SK-N-SH treated with all-trans-retinoic acid at 6 μM for 48 hours (cell line): Measurements from ENCODE around the gene RASAL2.

ENCODE experiments used
- ATAC-seq: fragments of 200-7000 bp; cut with Tn5 transposase; 3 replicates; pipeline ENCODE4 v1.9.1; 2020; ENCODE audit warnings: mild to moderate bottlenecking, moderate library complexity
- ARNTL ChIP-seq: fragments of 450-650 bp; formaldehyde crosslinking; IDR thresholded peaks from 2 replicates; pipeline ENCODE4 v1.5.0; 2020; ENCODE audit warnings: low read depth, mild to moderate bottlenecking, moderate library complexity, borderline replicate concordance
- BACH2 ChIP-seq: fragments of 250-450 bp; sonication (Bioruptor Pico); IDR thresholded peaks from 2 replicates; pipeline ENCODE4 v1.9.0; 2021; ENCODE audit warnings: mild to moderate bottlenecking, borderline replicate concordance
- CSDC2 ChIP-seq: fragments of 250-450 bp; sonication (Bioruptor Pico); IDR thresholded peaks from 2 replicates; pipeline ENCODE4 v1.5.0; 2020; ENCODE audit warnings: mild to moderate bottlenecking, moderate library complexity
- ESRRG ChIP-seq: fragments of 250-450 bp; sonication (Bioruptor Pico); IDR thresholded peaks from 2 replicates; pipeline ENCODE4 v1.6.1; 2021; ENCODE audit warnings: mild to moderate bottlenecking
- GLIS3 ChIP-seq: fragments of 250-450 bp; sonication (Bioruptor Pico); IDR thresholded peaks from 2 replicates; pipeline ENCODE4 v1.5.0; 2020; ENCODE audit warnings: mild to moderate bottlenecking, moderate library complexity
- ISL1 ChIP-seq: fragments of 250-450 bp; sonication (Bioruptor Pico); IDR thresholded peaks from 2 replicates; pipeline ENCODE4 v2.1.2; 2022; ENCODE audit warnings: mild to moderate bottlenecking, moderate library complexity
- OSR1 ChIP-seq: fragments of 250-450 bp; sonication (Bioruptor Pico); IDR thresholded peaks from 2 replicates; pipeline ENCODE4 v1.8.0; 2022; ENCODE audit warnings: moderate library complexity, mild to moderate bottlenecking, inconsistent platforms
- PPARA ChIP-seq: fragments of 250-450 bp; sonication (Bioruptor Pico); IDR thresholded peaks from 2 replicates; pipeline ENCODE4 v1.5.0; 2020; ENCODE audit warnings: mild to moderate bottlenecking, borderline replicate concordance
- RARB ChIP-seq: fragments of 250-450 bp; sonication (Bioruptor Pico); IDR thresholded peaks from 2 replicates; pipeline ENCODE4 v1.8.0; 2021; ENCODE audit warnings: mild to moderate bottlenecking, moderate library complexity
- SNAI2 ChIP-seq: fragments of 250-450 bp; sonication (Bioruptor Pico); IDR thresholded peaks from 2 replicates; pipeline ENCODE4 v1.5.0; 2020; ENCODE audit warnings: mild to moderate bottlenecking, moderate library complexity
- TCF4 ChIP-seq: fragments of 250-450 bp; sonication (Bioruptor Pico); IDR thresholded peaks from 2 replicates; pipeline ENCODE4 v1.8.0; 2021; ENCODE audit warnings: mild to moderate bottlenecking, moderate library complexity, borderline replicate concordance
- TOX ChIP-seq: fragments of 250-450 bp; sonication (Bioruptor Pico); IDR thresholded peaks from 2 replicates; pipeline ENCODE4 v1.8.0; 2021; ENCODE audit warnings: mild to moderate bottlenecking, moderate library complexity, borderline replicate concordance
- ZC3H10 ChIP-seq: fragments of 250-450 bp; sonication (Bioruptor Pico); IDR thresholded peaks from 2 replicates; pipeline ENCODE4 v1.5.1; 2021; ENCODE audit warnings: mild to moderate bottlenecking, moderate library complexity
- ZFP3 ChIP-seq: fragments of 250-450 bp; sonication (Bioruptor Pico); IDR thresholded peaks from 2 replicates; pipeline ENCODE4 v1.5.0; 2020; ENCODE audit warnings: mild to moderate bottlenecking, moderate library complexity
- ZNF565 ChIP-seq: fragments of 450-650 bp; formaldehyde crosslinking; conservative IDR thresholded peaks from 2 replicates; pipeline ENCODE4 v1.5.0; 2020; ENCODE audit warnings: low read depth, mild to moderate bottlenecking, moderate library complexity
- ZNF70 ChIP-seq: fragments of 450-650 bp; formaldehyde crosslinking; IDR thresholded peaks from 2 replicates; pipeline ENCODE4 v1.5.0; 2020; ENCODE audit warnings: mild to moderate bottlenecking, moderate library complexity
- ZNF8 ChIP-seq: fragments of 450-650 bp; formaldehyde crosslinking; IDR thresholded peaks from 2 replicates; pipeline ENCODE4 v1.5.0; 2020; ENCODE audit warnings: mild to moderate bottlenecking, moderate library complexity
- TF ChIP-seq, protein P1 (sequence below): fragments of 250-450 bp; sonication (Bioruptor Pico); IDR thresholded peaks from 2 replicates; pipeline ENCODE4 v1.5.1; 2020; ENCODE audit warnings: low read depth, mild to moderate bottlenecking, moderate library complexity
- TF ChIP-seq, protein P2 (sequence below): fragments of 250-450 bp; sonication (Bioruptor Pico); IDR thresholded peaks from 2 replicates; pipeline ENCODE4 v1.8.0; 2021; ENCODE audit warnings: low read depth, mild to moderate bottlenecking, moderate library complexity, borderline replicate concordance
- TF ChIP-seq, protein P3 (sequence below): fragments of 250-450 bp; sonication (Bioruptor Pico); IDR thresholded peaks from 2 replicates; pipeline ENCODE4 v1.5.0; 2020; ENCODE audit warnings: mild to moderate bottlenecking, moderate library complexity
- TF ChIP-seq, protein P4 (sequence below): fragments of 250-450 bp; sonication (Bioruptor Pico); IDR thresholded peaks from 2 replicates; pipeline ENCODE4 v1.5.1; 2021; ENCODE audit warnings: mild to moderate bottlenecking, moderate library complexity
- TF ChIP-seq, protein P5 (sequence below): fragments of 250-450 bp; sonication (Bioruptor Pico); IDR thresholded peaks from 2 replicates; pipeline ENCODE4 v1.8.0; 2020; ENCODE audit warnings: mild to moderate bottlenecking, moderate library complexity, borderline replicate concordance

Gene RASAL2

GRCh38 chr1:178232949-178233348, 139.0 kb downstream of the RASAL2 start:
- ATAC-seq = no peak
- TF ChIP-seq TOX (CRISPR knock-in tag) (no peak), ZNF8 (no peak), ISL1 (CRISPR knock-in tag) (no peak), RARB (no peak), ZNF565 (no peak), ESRRG (CRISPR knock-in tag) (no peak), ZFP3 (CRISPR knock-in tag) (no peak), OSR1 (CRISPR knock-in tag) (no peak), CSDC2 (no peak)
- TF ChIP-seq, protein P1, sequence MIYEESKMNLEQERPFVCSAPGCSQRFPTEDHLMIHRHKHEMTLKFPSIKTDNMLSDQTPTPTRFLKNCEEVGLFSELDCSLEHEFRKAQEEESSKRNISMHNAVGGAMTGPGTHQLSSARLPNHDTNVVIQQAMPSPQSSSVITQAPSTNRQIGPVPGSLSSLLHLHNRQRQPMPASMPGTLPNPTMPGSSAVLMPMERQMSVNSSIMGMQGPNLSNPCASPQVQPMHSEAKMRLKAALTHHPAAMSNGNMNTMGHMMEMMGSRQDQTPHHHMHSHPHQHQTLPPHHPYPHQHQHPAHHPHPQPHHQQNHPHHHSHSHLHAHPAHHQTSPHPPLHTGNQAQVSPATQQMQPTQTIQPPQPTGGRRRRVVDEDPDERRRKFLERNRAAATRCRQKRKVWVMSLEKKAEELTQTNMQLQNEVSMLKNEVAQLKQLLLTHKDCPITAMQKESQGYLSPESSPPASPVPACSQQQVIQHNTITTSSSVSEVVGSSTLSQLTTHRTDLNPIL (CRISPR knock-in tag) = no peak
- TF ChIP-seq, protein P2, sequence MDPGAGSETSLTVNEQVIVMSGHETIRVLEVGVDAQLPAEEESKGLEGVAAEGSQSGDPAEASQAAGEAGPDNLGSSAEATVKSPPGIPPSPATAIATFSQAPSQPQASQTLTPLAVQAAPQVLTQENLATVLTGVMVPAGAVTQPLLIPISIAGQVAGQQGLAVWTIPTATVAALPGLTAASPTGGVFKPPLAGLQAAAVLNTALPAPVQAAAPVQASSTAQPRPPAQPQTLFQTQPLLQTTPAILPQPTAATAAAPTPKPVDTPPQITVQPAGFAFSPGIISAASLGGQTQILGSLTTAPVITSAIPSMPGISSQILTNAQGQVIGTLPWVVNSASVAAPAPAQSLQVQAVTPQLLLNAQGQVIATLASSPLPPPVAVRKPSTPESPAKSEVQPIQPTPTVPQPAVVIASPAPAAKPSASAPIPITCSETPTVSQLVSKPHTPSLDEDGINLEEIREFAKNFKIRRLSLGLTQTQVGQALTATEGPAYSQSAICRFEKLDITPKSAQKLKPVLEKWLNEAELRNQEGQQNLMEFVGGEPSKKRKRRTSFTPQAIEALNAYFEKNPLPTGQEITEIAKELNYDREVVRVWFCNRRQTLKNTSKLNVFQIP (CRISPR knock-in tag) = no peak

DNA sequence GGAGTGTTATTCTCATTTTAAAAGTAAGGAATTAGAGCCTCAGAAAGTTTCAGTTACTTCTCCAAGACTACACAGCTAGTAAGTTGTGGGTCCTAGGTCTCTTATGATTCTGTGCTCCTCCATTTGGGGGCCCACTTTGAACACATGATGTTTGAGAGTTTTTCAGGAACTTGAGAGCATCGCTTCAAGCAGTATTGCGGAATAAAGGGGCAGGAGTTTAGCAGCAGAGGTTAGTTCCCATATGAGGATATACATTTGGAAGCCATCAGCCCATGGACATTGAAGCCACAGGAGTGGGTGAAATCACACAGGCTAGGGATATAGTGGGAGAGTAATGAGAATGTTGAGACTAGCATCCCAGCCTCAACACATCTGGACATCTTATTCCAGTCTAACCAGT, 143.2 kb downstream of the RASAL2 start:
- TF ChIP-seq, protein P2 (CRISPR knock-in tag) = no peak
- no peak for TF ChIP-seq ZNF70 (CRISPR knock-in tag)
- no peak for TF ChIP-seq ARNTL (CRISPR knock-in tag)
- no peak for TF ChIP-seq TCF4 (CRISPR knock-in tag)
- TF ChIP-seq GLIS3 (CRISPR knock-in tag) = no peak
- TF ChIP-seq, protein P3, sequence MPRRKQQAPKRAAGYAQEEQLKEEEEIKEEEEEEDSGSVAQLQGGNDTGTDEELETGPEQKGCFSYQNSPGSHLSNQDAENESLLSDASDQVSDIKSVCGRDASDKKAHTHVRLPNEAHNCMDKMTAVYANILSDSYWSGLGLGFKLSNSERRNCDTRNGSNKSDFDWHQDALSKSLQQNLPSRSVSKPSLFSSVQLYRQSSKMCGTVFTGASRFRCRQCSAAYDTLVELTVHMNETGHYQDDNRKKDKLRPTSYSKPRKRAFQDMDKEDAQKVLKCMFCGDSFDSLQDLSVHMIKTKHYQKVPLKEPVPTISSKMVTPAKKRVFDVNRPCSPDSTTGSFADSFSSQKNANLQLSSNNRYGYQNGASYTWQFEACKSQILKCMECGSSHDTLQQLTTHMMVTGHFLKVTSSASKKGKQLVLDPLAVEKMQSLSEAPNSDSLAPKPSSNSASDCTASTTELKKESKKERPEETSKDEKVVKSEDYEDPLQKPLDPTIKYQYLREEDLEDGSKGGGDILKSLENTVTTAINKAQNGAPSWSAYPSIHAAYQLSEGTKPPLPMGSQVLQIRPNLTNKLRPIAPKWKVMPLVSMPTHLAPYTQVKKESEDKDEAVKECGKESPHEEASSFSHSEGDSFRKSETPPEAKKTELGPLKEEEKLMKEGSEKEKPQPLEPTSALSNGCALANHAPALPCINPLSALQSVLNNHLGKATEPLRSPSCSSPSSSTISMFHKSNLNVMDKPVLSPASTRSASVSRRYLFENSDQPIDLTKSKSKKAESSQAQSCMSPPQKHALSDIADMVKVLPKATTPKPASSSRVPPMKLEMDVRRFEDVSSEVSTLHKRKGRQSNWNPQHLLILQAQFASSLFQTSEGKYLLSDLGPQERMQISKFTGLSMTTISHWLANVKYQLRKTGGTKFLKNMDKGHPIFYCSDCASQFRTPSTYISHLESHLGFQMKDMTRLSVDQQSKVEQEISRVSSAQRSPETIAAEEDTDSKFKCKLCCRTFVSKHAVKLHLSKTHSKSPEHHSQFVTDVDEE = no peak
- no peak for TF ChIP-seq PPARA (CRISPR knock-in tag)
- TF ChIP-seq ESRRG (CRISPR knock-in tag) = no peak
- TF ChIP-seq, protein P4, sequence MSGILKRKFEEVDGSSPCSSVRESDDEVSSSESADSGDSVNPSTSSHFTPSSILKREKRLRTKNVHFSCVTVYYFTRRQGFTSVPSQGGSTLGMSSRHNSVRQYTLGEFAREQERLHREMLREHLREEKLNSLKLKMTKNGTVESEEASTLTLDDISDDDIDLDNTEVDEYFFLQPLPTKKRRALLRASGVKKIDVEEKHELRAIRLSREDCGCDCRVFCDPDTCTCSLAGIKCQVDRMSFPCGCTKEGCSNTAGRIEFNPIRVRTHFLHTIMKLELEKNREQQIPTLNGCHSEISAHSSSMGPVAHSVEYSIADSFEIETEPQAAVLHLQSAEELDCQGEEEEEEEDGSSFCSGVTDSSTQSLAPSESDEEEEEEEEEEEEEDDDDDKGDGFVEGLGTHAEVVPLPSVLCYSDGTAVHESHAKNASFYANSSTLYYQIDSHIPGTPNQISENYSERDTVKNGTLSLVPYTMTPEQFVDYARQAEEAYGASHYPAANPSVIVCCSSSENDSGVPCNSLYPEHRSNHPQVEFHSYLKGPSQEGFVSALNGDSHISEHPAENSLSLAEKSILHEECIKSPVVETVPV (CRISPR knock-in tag) = no peak
- no peak for TF ChIP-seq BACH2
- no peak for TF ChIP-seq OSR1 (CRISPR knock-in tag)
- TF ChIP-seq SNAI2 (CRISPR knock-in tag) = no peak
- TF ChIP-seq ZNF8 = no peak
- no peak for TF ChIP-seq ISL1 (CRISPR knock-in tag)
- ATAC-seq = no peak

DNA sequence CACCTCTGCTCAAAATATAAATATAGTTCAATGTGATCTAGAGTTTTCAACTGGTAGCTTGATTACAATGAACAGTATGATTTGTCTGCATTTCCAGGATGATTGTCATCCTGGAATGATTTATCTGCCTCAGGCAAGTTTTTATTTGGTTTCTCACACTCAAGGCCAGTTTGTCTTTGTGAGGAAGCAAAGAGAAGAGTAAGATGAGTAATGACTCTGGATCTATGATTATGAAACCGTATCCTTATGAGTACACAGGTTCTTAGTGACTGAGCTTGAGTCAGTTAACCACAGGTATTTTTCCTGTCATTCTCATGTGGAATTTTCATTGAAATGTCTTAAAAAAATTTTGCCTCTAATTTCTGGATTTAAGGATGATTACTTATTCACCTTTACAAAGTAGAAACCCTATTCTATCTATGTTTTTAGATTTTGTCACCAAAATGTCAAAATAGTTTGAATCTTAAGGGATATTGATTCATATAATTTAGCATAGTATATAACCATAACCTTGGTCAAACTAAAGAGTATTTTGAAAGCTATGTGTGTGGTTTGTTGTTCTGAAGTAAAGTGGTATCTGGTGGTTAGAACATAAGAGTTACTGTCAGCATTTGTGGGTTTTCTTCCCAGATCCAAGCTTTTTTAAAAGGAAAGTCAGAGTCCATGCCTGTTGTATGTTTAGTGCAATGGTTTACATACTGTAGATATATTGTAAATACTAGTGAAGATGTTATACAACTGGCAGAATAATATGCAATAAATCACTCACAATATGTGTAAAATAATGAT, 145.0 kb downstream of the RASAL2 start:
- peak; percentile 96 for ATAC-seq
- peak; percentile 93 for TF ChIP-seq RARB
- no peak for TF ChIP-seq SNAI2 (CRISPR knock-in tag)
- TF ChIP-seq ZC3H10 (CRISPR knock-in tag) = peak; percentile 99
- TF ChIP-seq, protein P5, sequence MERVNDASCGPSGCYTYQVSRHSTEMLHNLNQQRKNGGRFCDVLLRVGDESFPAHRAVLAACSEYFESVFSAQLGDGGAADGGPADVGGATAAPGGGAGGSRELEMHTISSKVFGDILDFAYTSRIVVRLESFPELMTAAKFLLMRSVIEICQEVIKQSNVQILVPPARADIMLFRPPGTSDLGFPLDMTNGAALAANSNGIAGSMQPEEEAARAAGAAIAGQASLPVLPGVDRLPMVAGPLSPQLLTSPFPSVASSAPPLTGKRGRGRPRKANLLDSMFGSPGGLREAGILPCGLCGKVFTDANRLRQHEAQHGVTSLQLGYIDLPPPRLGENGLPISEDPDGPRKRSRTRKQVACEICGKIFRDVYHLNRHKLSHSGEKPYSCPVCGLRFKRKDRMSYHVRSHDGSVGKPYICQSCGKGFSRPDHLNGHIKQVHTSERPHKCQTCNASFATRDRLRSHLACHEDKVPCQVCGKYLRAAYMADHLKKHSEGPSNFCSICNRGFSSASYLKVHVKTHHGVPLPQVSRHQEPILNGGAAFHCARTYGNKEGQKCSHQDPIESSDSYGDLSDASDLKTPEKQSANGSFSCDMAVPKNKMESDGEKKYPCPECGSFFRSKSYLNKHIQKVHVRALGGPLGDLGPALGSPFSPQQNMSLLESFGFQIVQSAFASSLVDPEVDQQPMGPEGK = peak; percentile 91; the same call in 1 of the 2 replicates
- no peak for TF ChIP-seq PPARA (CRISPR knock-in tag)
- peak; percentile 79 for TF ChIP-seq ISL1 (CRISPR knock-in tag)
- TF ChIP-seq TOX (CRISPR knock-in tag) = peak; percentile 97
- TF ChIP-seq, protein P2 (CRISPR knock-in tag) = peak; percentile 93; the same call in 1 of the 2 replicates
- TF ChIP-seq, all 23 proteins: peak for 6
